ENCODE data around the gene MMP23B. TPM values are rescaled to one million over a fixed set of nuclear protein-coding genes. Genes with fewer than 3 reads are reported as not detected.
"Not testable (repeated sequence)": the region's sequence is repeated elsewhere in the genome, so short reads cannot be mapped to it uniquely, and the experiment has no call there.

MMP23B gene
- total RNA-seq, 1 donor, result 1.3 TPM

DNA sequence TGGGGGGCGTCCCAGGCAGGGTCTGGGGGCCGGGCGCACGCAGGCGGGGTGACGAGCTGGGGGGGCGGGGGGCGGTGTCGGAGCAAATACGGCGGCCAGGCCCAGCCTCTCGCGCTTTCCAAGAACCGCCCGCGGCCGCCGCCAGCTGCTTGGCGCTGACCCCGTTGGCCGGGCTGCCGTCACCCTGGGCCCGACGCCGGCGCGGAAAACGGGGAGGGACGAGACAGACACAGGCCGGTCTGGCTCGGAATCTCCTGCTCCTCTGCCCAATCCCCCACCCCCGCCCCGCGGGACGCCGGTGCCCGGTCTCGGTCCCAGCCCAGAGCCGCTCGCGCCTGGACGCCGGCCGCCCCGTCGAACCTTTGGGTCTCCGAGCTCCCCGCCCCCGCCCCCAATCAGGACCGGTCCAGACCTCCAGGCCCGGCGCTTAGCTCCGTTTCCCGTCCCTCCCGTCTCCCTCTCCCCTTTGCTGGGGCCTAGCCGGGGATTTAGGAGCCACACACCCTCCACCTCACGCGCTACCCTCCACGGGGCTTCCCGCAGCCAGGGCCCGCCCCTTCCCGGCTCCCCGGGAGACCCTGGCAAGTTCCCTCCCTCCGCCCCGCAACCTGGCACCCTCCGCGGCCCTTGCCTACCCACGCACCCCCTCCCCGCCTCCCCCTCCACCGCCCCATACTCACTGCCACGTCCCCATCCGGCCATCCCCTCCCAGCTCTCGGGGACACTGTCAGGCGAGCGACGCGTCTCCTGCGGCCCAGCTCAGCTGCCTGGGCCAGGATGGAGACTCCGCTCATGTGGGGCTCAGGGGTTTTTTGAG lies 800 bp upstream of the MMP23B start:
- Histone ChIP-seq H3K4me3 (ENCODE audit: low read length) (peak overlapping the region; percentile 22), H3K9me3 (ENCODE audit: low read depth, low read length) (no peaks in the 10 kb centered on the region), H3K4me1 (ENCODE audit: insufficient read depth, low read length) (peaks cover 5% of the 10 kb centered on the region), H3K27me3 (ENCODE audit: insufficient read depth, low read length) (peaks cover 3% of the 10 kb centered on the region)

DNA sequence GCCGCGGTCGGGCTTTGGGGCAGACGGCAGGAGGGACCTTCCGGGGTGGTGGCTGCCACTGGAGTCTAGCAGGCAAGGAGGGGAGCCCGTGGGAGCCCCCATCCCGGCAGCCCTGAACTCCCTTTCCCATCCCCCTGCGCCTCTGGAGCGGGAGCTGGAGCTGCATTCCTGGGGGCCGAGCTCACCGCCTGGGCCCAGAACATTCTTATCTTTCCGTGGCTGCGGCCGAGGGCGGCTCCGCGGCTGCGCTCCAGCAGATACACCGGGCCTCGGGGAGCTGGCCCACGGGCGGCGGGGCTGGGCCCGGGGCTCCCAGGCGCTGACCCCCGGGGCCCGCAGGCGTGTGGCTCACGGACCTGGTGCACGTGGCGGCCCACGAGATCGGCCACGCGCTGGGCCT lies 1.4 kb downstream of the MMP23B start:
- H3K9me3 ChIP-seq (ENCODE audit: low read depth, low read length); H3K27me3 ChIP-seq (ENCODE audit: insufficient read depth, low read length); H3K4me1 ChIP-seq (ENCODE audit: insufficient read depth, low read length); H3K4me3 ChIP-seq (ENCODE audit: low read length): not testable (repeated sequence)

DNA sequence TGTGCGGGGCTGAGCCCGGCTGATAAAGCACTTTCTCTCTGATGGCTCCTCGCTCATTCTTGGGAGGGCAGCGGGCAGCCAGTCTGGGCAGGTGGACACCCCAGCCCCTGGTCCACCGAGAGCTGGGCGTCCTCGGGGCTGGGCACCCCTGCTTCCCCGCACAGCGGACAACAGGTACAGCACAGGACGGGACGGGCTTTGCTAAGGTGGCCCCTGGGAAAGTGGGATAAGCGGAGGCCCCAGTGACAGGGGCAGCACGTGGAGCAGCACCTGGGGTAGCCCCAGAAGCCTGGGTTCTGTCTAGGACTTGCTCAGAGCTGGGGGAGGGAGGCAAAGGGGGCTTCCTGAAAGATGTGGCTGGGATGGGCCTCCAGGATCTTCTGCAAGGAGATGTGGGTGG lies 2.6 kb downstream of the MMP23B start:
- H3K27me3 ChIP-seq (ENCODE audit: insufficient read depth, low read length); H3K4me1 ChIP-seq (ENCODE audit: insufficient read depth, low read length); H3K9me3 ChIP-seq (ENCODE audit: low read depth, low read length); H3K4me3 ChIP-seq (ENCODE audit: low read length): not testable (repeated sequence)

DNA sequence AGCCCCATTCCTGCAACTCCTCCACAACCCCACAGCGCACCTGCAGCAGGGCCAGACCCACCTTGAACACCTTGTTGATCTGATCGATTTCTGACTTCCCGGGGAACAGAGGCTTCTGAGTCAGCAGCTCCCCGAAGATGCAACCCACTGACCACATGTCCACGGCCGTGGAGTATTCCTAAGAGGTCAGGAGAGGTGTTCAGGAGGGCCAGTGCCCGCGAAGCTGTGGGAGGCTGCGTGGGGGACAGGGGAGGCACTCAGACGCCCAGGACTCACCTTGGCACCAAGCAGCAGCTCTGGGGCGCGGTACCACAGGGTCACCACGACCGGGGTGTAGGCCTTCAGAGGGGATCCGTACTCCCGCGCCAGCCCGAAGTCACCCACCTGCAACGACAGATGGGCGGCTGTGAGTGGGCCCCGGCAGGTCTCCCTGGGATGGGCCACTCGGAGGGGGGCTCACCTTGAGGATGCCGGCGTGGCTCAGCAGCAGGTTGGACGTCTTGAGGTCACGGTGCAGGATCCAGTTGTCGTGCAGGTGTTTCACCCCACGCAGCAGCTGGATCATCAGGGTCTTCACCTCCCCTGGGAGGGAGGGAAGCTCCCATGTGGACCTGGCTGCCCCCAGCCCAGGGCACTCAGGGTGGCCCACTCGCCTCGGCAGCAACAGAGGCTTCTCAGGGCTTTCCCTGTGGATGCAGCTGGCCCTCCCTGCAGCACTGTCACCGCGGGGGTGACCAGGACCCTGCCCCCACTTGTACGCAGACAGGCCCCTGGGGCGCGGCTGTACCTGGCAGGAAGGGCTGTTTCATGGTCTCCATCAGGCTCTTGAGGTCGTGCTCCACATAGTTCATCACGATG lies 4.9 kb downstream of the MMP23B start:
- H3K4me3 ChIP-seq (ENCODE audit: low read length); H3K27me3 ChIP-seq (ENCODE audit: insufficient read depth, low read length); H3K9me3 ChIP-seq (ENCODE audit: low read depth, low read length); H3K4me1 ChIP-seq (ENCODE audit: insufficient read depth, low read length): not testable (repeated sequence)

DNA sequence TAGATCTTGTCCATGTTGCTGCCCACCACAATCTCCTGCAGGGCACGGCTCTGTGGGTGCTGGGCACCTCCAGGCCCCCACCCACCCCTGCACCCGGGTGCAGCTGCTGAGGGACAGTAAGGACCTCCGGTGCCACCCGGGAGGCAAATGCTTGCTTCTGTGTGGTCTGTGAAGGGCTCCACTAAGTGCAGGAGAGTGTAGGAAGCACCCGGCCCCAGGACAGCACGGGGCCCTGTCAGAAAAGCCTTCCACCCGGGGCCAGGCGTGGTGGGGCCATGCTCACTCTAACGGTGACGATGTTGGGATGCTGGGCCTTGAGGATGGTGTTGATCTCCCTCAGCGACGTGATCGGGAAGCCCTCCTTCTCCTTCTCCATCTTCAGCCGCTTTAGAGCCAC lies 5.5 kb downstream of the MMP23B start:
- H3K27me3 ChIP-seq (ENCODE audit: insufficient read depth, low read length); H3K4me3 ChIP-seq (ENCODE audit: low read length); H3K9me3 ChIP-seq (ENCODE audit: low read depth, low read length); H3K4me1 ChIP-seq (ENCODE audit: insufficient read depth, low read length): not testable (repeated sequence)

DNA sequence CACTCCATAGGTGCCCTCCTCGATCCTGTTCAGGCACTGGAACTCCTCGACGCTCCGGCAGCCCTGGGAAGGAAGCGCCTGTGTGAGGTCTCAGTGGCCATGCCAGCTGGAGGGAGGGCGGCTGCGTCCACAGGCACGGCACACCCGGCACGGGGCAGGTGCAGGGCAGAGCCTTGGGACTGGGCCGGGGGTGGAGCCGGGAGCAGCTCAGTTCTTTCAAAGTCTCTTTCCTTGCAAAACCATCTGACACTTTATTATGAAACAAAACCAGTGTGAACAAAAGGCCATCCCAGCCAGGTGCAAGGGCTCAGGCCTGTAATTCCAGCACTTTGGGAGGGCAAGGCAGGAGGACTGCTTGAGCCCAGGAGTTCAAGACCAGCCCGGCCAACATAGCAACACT lies 6.6 kb downstream of the MMP23B start:
- H3K4me3 ChIP-seq (ENCODE audit: low read length); H3K9me3 ChIP-seq (ENCODE audit: low read depth, low read length); H3K4me1 ChIP-seq (ENCODE audit: insufficient read depth, low read length); H3K27me3 ChIP-seq (ENCODE audit: insufficient read depth, low read length): not testable (repeated sequence)

DNA sequence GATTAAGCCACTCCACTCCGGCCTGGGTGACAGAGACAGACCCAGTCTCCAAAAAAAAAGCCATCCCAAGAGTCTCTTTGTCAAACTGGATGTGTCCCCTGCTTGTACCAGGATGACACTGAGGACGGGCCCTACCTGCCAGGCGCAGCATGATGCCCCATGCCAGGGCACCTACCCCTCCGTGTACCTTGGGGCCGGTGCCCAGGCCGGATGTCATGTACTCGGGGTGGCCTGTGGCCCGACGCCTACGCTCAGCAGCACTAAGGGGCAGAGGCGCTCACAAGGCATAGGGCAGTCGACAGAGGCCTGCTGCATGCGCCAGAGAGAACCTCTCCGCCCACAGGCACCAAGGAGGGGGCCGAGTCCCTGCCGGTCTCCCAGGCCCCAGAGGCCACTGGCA lies 7.4 kb downstream of the MMP23B start:
- H3K4me1 ChIP-seq (ENCODE audit: insufficient read depth, low read length); H3K9me3 ChIP-seq (ENCODE audit: low read depth, low read length); H3K27me3 ChIP-seq (ENCODE audit: insufficient read depth, low read length); H3K4me3 ChIP-seq (ENCODE audit: low read length): not testable (repeated sequence)

DNA sequence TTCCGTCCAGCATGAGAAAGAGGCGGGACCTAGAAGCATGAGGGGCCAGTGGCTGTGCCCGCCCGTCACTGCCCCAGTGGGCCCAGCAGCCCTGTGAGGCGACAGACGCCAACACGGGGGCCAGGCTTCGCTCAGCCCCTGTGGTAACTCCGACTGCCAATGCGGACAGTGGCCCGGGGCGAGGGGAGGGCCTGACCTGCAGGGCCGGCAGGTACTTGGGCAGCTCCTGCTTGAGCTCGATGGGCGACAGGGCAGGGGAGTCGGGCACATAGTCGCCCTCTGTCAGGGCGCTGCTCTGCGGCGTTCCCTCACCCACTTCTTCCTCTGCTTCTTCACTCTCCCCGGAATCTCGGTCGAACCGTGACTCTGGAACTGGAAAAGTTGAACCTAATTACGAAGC lies 8.1 kb downstream of the MMP23B start:
- H3K4me3 ChIP-seq (ENCODE audit: low read length); H3K9me3 ChIP-seq (ENCODE audit: low read depth, low read length); H3K4me1 ChIP-seq (ENCODE audit: insufficient read depth, low read length); H3K27me3 ChIP-seq (ENCODE audit: insufficient read depth, low read length): not testable (repeated sequence)

DNA sequence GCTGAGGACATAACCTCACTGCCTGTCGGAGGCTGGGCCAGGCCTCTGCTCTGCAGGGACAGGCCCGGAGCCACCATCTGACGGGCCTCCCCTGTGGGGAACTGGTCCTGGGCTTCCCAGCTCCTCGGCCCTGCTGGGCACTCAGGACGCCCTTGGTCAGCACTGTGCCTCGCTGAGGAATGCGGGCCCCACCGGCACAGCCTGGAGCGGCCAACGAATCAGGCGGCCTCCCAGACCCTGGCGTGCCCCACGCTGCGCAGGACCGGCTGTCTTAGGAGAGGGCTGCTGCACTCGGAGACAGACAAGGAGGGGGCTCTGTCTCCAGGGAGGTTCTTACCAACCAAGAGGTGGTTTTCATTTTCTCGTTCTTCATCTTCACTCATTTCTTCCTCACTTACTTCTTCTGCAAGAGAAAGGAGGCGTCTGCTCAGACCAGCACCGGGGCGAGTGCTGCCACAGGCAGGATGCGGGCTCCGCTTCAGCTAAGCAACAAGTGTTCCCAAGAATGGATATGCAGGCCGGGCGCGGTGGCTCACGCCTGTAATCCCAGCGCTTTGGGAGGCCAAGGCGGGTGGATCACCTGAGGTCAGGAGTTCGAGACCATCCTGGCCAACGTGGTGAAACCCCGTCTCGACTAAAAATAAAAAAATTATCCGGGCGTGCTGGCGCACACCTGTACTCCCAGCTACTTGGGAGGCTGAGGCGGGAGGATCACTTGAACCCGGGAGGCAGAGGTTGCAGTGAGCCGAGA lies 8.9 kb downstream of the MMP23B start:
- not testable (repeated sequence) for H3K27me3 ChIP-seq (ENCODE audit: insufficient read depth, low read length); H3K9me3 ChIP-seq (ENCODE audit: low read depth, low read length); H3K4me3 ChIP-seq (ENCODE audit: low read length); H3K4me1 ChIP-seq (ENCODE audit: insufficient read depth, low read length)

DNA sequence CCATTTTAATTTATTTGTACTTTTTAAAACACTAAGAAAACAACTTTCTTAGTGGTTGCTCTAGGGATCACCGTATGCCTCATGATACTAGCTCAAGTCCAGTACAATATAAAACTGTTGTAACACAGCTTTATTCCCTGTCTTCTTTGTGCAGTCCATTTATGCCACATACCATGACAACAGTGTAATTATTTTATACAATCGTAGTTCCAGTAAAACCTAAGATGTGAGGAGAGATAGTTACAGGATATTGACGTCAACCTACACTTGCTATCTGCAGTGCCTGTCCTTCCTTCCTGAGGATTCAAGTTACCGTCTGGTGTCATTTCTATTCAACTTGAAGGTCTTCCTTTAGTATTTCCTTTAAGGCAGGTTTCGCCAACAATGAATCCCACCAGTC lies 14.4 kb downstream of the MMP23B start:
- H3K4me3 ChIP-seq (ENCODE audit: low read length); H3K27me3 ChIP-seq (ENCODE audit: insufficient read depth, low read length); H3K9me3 ChIP-seq (ENCODE audit: low read depth, low read length); H3K4me1 ChIP-seq (ENCODE audit: insufficient read depth, low read length): not testable (repeated sequence)

DNA sequence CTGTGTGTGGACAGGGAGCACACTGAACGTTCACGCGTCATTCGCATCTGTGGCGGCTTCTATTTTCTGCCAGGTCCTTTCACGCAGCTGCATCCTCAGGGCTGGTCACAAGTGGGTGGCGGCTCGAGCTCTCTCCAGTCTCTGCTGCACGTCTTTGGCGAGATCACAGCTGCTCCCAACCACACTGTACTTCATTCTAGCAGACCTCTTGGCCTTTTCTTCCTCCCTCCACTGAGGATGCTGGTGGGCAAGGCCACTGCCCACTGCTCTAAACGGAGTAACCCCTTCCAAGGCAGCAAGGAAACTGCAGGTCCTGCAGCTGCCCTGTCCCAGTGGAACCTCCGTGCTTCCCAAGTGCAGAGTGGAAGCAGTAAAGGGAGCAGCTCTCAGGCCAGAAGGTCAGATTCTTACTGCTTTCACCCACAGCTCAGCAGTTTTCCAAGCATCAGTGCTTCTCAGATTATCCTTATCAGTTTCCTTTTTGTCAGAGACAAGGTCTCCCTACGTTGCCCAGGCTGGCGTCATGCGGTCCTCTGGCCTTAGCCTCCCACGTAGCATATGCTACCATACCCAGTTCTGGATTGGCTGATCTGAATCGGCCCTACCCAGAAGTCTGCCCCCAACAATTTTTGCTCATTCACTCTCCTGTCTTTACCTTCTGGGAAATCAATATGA lies 15.7 kb downstream of the MMP23B start:
- H3K27me3 ChIP-seq (ENCODE audit: insufficient read depth, low read length); H3K4me1 ChIP-seq (ENCODE audit: insufficient read depth, low read length); H3K4me3 ChIP-seq (ENCODE audit: low read length); H3K9me3 ChIP-seq (ENCODE audit: low read depth, low read length): not testable (repeated sequence)

DNA sequence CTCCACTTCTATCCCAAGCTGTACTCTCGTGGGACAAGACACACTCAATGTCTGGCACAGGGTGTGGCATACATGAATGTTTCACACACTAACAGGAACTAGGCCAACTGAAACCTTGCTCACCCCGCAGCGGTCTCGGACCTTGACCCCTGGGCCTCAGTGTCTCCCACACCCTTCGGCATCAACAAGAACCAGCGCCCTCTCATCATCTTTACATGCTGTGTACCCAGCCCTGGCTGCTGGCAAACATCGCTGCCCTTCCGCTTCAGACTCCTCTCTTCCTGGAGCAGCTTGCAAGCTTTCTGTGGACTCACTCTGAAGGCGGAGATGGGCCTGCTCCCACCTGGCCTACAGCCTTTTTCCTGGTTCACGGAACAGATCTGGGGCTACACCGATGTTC lies 16.3 kb downstream of the MMP23B start:
- H3K9me3 ChIP-seq (ENCODE audit: low read depth, low read length); H3K4me3 ChIP-seq (ENCODE audit: low read length); H3K27me3 ChIP-seq (ENCODE audit: insufficient read depth, low read length); H3K4me1 ChIP-seq (ENCODE audit: insufficient read depth, low read length): not testable (repeated sequence)

DNA sequence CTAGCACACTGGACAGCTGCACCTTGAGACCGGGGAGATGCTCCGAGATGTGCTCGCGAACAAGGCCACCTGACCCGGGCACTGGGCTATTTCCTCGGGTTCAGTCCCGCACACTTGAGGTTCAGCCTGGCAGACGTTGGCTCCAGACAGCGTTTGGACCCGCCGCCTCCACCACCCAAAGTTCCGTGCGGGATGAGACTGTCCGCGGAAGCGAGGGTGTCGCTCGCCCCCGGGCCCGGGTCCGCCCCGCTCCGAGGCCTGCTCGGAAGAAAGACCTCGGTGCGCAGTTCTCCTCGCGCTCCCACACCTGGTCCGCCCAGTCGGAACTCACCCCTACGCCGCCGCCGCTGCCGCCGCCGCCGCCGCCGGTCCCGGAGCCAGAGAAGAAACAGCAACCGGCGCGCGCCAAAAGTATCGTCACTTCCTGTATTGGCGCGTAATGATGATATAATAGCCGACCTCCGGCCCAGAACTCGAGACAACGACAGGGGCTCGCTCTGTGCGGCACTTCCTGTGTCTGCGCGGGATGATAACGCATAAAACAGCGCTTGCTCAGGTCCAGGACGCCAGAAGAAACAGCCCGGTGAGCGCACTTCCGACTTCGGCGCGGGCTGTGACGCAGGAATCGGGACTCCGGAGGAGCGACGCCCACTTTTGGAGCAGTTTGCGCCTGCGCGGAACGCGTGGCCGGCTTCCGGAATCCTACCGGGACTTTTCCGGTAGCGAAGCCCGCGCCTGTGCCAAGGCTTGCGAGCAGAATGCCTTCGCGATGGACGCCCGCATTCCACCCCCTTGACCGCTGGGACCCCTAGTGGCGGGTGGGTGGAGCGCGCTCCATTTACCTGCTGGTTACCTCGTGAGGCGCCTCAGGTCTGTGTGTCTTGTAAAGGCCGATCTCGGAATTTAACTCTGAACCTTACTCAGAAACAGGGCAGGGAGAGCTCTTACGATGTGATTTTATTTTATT lies 26.9 kb downstream of the MMP23B start, which contains the start of gene CDK11B:
Gene CDK11B (minus strand): TSS at position 422 of the 967 bp plus-strand sequence. CDS start 1,519 bp downstream, outside the sequence.
- not testable (repeated sequence) for H3K27me3 ChIP-seq (ENCODE audit: insufficient read depth, low read length); H3K9me3 ChIP-seq (ENCODE audit: low read depth, low read length)
- Histone ChIP-seq H3K4me3 (ENCODE audit: low read length) (peak within 1 kb of the TSS; percentile 49), H3K4me1 (ENCODE audit: insufficient read depth, low read length) (peaks cover 12% of the 10 kb centered on the region)

DNA sequence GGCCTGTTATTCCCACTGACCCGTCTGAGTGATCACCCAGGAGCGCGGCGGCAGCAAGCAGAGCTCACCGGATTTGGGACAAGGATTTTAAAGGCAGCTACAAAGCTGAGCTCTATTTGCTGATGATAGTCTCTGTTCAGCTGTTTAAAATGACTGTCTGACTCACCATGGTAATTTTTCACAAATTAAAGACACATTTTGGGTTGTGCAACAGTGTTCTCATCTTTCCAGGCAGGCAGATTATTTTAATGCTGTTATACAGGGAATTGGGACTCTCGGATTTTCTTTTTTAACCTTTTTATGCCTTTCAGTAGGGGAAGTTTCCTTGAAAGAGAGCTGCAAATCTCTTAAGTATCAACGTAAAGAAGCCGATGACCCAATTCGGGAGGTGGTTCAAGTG lies 30.4 kb downstream of the MMP23B start:
- H3K4me3 ChIP-seq (ENCODE audit: low read length); H3K27me3 ChIP-seq (ENCODE audit: insufficient read depth, low read length); H3K9me3 ChIP-seq (ENCODE audit: low read depth, low read length): not testable (repeated sequence)
- peaks cover 12% of the 10 kb centered on the region for H3K4me1 ChIP-seq (ENCODE audit: insufficient read depth, low read length)

All from mononuclear cell (primary cell).